Ramos (cell line): ENCODE results near the gene FMN1.

Source experiments
- in situ Hi-C: fragments of 300-500 bp; cut with MboI; formaldehyde crosslinking; loops from one replicate; pipeline ENCODE4 v1.14.3; 2022; ENCODE audit warnings: low sequenced_read_pairs; ENCODE audit not compliant: unreplicated experiment

FMN1 gene

DNA sequence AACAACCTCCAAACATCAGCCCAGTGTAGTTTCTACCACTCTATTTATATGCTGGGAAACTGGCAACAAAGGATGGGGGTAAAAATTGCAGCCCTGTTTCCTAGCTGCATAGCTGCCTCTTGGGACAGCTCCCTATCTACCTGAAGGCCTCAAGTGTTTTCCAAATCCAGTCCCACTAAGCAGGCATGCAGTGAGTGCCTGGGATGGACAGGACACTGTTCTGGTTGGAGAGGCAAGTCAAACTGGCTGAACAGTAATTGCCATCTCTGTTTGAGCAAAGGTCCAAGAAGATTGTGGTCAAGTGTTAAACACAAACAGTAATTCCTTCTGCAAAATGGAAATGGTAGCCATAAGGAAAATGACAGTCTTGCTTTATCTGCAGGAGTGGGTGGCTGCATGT is 125.4 kb downstream of the FMN1 start:
- in situ Hi-C loops, result no loop called here

DNA sequence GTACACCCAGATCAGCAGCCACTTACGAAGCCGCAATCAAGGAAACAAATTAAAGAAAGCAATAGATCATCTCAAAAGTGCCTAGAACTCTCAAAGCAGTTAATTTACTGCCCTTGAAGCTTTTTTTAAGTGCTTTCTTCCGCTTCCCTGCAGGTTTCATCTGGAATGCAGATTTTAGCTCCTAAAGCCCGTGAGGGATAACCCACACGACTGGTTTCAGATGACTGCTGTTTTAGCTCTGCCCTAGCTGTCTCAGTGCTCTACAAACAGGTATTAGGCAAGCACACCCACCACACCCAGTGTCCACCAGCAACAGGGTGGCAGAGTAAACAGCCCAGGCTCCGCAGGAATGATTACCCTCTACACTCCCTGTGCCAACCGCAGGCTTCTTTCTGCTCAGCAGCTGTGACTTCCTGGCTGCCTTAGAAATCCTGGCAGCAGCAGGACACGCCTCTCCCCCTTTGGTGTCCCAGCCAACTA is 126.0 kb downstream of the FMN1 start:
- in situ Hi-C loops, result no loop called here

DNA sequence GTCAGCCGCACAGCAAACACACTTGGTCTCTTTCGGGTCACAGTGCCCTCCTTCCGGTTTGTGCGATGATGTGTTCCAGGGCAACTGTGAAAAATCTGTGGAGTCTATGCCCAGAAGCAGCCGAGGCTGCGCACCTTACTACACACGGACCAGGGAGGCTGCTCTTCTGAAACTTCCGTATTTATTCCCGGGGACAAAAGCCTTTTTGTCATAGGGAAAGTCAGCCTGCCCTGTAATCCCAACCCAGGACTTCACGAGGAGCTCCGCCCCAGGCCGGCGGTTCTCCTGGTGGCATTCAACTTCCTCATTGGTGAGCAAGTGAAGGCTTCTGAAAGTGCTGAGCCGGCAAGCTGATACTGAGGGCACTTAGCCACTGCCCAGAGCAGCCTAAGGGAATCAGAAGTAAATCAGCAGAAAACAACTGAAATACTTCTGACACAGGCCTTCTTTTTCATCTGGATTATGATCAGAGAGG is 126.5 kb downstream of the FMN1 start:
- in situ Hi-C loops, result no loop called here

DNA sequence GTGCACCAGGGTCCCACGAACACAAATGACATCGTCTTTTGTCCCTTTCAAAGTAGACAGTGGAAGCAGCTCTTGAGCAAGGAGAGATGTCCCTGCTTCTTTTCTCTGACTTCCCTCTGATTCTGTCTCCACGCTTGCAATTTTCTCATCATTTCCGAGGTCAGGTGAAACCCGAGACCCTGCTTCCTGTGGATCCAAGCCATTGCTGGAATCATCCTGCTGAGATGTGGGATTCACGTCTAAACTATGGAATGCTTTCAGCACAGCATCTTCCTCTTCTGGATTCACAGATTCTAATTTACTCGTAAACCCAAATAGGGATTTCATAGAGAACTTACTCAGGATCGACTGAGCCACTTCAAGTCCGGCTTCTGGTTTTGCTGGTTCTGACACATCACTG is 127.1 kb downstream of the FMN1 start:
- in situ Hi-C loops, result no loop called here

DNA sequence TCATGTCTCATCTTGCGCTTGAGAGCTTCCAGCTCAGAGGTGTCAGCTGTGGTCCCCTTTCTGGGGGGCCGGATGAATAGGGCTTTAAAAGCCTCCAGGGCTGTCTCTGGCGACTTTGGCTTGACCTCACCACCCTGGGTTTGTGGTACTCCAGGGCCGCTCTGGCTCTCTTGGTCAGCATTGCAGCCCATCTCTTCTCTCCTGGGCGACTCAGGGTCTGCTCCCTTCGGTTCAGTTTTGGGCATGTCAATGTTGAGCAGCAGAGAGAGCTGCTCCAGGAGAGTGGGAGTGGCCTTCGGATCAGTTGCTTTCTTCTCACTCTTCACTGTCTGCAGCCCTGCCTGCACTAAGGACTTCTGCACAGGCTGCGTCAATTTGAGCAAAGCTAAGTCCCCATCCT is 127.9 kb downstream of the FMN1 start:
- in situ Hi-C loops, result no loop called here

DNA sequence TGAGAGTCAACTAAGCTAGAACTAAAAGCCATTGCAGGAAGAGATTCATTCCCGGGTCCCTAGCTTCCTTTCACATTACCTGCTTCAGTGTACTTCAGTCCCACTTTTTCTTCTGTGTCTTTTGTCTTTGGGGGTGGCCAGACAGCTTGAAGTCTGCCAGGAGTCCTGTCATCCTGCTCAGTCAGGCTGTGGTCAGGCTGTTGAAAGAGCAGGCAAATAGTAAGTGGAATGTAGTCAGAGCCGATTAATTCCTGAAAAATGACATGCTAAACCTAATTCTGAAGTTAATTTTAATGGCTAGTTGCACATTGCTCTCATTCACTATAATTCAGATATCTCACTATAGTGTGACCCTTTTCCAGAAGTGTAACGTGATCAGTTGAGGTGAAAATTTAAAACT is 129.6 kb downstream of the FMN1 start:
- in situ Hi-C loops, result no loop called here

DNA sequence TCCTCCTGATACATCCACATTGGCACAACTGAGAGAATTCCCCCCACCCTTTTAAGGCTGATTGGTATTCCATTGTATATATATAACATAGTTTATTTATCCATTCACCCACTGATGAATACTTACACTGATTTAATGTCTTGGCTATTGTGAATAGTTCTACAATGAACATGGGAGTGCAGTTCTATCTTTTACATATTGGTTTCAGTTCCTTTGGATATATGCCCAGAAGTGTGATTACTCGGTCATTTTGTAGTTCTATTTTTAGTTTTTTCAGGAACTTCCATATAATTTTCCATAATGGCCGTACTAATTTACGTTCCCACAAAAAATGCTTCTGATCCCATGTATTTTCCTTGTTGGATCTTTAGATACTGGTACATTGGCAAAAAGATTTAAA is 135.3 kb downstream of the FMN1 start:
- in situ Hi-C loops, result no loop called here

DNA sequence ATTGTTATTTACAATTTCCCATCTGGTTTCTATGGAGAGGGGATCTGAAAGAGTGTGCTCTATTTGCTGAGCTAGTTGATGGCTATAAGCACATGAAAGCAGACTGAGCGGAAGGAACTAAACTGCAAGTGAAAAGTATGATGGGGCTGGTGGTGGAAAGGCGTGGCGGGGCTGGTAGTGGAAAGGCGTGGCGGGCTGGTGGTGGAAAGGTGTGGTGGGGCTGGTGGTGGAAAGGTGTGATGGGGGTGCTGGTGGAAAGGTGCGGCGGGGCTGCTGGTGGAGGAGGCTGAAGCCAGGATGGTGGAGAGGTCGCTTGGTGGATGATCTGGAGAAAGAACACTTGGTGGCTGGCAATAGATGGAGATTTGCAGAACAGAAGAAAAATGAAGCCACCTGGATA is 136.7 kb downstream of the FMN1 start:
- in situ Hi-C loops, result no loop called here

DNA sequence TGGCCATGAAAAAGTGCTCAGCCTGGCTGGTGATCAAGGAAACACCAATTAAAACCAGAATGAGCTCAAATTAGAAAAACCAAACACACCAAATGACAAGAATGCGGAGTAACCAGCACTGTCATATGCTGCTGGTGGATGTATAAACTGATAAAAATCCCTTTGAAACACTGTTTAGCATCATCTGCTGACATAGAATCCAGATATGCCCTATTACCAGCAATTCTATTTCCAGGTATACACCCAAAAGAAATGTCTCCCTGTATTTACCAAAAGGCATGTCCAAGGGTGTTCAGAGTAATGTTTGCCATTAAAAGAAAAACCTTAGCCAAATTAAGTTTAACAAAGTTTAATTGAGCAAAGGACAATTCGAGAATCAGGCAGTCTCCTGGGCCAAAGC is 138.6 kb downstream of the FMN1 start:
- in situ Hi-C loops, result no loop called here

DNA sequence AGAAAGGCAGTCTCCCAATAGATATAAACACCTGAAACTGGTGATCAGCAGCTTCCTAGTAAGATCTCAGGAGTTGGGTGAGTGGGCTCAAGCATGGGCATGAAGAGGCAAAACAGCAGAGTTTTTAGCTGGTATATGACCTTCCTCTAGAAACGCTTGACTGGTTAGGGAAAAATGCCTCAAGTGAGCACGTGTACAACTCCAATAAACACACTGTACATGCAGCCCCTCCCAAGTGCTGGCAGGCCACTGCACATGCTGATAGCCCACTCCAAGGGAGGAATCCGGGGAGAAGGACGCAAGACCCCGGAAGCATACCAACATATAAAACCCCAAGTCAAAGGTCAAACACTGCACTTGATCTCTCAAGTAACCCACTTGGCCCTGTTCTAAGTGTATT is 143.0 kb downstream of the FMN1 start:
- in situ Hi-C loops, result no loop called here

DNA sequence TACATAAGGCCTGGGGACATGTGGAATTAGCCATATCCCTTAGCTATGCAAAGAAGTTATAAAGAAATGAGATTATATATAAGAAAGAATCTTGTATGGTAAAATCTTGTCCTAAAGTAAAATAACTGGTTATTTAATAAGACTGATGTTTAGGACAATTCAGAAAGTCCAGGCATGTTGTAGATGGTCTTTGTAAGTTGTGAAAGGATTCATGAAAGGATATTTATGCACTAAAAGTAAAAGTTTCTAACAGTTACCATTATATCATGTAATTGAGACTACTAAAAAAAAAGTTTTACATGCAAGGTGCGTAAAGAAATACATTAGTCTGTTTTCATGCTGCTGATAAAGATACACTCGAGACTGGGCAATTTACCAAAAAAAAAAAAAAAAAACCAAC is 146.3 kb downstream of the FMN1 start:
- in situ Hi-C loops, result no loop called here

DNA sequence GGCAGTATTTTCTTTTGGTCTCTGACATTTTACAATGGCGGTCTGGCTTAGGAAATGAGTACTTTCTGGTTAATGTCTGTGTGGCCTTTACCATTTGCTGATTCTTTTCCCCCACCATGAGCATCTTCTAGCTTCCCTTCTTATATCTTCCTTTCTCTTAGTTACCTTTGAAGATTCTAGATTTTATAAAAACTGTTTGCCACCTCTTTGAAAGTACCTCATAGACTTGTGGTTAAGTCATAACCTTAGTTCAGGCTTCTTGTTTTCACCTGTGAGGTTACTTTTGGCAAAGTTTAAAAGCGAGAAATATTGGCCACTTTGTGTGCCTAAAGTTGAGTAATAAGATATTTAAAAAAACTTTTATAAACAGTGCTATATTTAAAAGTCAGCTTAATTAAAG is 147.4 kb downstream of the FMN1 start:
- in situ Hi-C loops, result no loop called here

DNA sequence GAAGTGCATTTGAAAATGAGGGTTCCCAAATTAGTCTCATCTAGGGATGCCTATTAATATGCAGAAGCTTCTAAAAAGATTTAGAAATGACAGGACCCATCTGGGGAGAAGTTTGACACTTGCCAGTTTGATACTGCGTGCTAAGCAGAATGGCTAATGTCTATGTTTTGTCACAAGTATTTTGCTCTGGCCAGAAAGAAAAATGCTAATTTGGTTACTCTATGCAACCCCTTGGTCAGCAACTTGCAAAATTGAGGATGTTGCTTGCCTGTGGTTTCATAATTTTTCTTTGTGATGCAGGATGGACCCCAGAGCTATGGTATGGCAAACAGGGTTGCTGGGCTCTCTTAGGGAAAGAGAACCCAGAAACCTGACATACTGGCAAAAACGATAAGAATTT is 148.2 kb downstream of the FMN1 start:
- in situ Hi-C loops, result no loop called here

DNA sequence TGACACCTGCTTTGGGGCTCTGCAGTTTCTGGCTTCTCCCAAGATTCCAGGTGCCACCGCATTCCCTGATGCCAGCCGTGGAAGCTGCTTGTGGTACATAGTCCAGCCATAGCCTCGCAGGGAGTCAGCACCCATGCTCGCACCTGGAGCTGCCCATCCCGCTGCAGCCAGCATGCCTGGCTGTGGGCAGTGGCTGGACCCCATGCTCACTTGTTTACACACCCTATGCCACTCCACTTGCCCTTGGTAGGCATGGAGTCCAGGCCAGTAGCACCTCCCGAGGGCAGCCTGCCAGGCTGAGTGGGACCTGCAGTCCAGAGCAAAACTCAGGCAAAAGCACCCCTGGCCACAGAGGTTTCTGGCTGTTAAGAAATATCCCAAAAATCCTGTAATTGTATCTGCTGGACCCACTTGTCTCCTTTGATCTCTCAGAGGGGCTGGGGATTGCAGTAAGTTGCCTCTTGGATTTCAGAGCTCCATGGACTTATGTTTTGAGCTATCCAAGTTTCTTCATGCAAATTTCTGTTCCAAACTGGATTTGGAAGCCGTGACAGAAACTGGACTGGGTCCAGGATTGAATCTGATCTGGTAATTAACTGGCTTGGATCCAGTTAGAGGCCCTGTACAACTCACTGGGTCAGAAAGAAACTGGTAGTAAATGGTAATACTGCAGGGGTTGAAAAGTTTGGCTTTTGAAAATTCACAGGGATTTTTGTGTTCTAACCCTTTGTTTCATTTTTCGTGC is 149.3 kb downstream of the FMN1 start:
- in situ Hi-C loops, result no loop called here

DNA sequence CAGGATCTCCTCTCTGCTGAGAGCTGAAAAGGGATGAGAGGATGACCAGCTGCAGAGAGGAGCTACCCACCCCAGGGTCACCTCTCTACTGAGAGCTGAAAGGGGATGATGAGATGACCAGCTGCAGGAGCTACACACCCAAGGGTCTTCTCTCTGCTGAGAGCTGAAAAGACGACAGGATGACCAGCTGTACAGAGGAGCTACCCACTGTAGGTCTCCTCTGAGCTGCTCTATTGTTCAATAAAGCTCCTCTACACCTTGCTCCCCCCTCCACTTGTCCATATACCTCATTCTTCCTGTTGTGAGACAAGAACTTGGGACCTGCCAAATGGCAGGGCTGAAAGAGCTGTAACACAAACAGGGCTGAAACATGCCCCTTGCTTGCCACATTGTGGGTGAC is 149.9 kb downstream of the FMN1 start:
- in situ Hi-C loops, result no loop called here

DNA sequence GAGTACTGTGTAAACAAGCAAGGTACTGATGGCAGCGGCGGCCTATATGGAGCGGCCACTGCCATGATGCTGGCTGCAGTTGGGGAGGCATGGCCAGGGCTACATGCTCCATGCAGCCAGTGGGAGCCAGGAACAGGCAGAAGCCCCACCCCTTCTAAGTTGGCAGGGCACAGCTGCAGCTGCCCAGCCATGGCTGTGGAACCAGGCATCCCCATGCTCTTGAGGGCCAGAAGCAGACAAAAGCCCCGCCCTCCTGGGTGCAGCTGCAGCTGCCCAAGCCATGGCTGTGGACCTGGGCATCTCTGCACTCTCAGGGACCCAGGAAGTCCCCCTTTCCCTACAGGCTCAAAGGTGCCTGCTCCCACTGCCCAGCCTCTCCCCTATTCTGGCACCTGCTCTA is 150.9 kb downstream of the FMN1 start:
- in situ Hi-C loops, result no loop called here

DNA sequence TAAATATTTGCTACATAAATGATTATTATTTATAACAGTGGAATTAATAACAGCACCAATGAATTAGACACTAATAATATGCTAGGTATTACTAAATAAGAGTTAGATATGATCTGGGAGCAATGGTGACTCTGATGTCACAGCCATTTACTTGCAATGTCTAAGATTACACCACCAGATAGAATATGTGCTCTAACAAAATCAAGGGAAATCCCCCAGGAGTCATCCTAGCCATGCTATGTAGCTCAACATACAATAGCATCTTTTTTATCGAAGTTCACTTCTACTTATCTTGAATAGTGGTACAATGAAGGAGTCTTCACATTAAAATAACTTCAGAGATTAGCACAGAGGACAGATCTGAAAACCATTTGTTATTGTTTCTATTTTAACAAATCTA is 154.0 kb downstream of the FMN1 start:
- in situ Hi-C loops, result no loop called here

DNA sequence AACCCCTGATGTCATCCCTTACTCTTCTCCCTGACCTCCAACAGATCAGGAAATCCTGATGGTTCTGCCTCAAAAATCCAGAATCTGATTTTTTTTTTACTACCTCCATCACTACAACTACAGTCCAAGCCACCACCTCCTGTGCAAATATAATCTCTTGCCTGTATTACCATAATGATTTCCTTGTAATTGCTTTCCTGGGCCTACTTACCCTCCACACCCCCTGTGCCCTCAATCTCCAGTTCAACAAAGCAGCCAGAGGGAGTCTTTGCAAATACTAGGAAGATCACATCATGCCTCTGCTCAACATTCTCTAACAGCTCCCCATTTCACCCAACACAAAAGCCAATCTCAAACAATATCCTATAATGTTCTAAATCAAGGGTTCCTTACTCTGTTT is 159.9 kb downstream of the FMN1 start:
- in situ Hi-C loops, result no loop called here

DNA sequence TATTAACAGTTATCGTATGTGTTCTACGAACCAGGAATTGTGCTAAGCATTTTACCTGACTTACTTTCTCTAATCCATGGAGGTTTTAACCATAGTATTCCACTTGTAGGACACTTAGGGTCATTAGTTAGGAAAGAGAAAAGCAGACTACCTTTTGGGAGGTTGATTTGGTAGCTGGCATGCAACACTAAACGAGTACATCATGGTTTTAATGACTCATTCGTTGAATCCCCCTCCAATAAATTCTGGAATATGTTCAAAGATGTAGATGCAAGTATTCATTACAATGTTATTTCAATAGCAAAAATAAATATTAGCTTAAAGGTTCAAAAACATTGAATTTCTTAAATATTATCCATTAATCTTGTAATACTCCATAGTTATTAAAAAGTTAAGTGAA is 162.5 kb downstream of the FMN1 start:
- in situ Hi-C loops, result no loop called here

DNA sequence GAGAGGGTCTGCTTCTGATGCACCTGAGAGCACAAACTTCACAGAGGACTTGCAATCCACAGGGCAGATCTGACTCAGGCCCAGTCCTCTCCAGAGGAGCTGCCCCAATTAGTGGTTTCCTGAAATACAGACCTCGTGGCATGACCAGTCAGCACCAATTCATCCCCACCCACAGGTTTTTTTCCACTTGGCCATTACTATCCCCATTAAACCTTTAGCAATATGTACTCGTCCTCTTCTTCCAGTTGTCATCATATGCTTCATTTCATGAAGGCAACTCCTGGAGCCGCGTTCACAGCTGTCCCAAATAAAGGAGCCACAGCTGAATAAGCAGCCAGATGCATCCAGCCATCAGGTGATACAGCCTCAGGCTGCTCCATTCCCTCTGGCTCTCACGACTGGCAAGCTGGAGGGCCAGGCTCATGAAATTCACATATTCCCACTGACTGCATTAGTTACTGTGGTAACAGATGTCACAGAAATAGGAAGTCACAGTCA is 163.1 kb downstream of the FMN1 start:
- in situ Hi-C loops, result no loop called here

DNA sequence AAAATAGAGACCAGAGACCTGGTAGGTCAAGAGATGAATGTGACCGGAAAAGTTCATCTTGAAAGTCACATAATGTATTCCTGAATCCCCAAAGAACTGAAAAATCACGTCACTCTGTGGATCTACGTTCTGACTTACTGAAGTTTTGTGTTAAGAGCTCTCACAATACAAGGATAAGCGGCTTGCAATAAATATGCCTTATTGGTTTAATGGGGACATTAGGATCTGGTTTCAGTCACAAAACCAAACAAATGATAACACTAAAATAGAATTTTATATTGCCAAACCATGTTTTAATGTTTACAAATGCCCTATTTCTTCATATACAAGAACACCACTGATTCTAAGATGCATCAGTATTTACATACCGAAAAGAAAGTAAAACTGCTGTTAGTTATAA is 164.2 kb downstream of the FMN1 start:
- in situ Hi-C loops, result no loop called here

DNA sequence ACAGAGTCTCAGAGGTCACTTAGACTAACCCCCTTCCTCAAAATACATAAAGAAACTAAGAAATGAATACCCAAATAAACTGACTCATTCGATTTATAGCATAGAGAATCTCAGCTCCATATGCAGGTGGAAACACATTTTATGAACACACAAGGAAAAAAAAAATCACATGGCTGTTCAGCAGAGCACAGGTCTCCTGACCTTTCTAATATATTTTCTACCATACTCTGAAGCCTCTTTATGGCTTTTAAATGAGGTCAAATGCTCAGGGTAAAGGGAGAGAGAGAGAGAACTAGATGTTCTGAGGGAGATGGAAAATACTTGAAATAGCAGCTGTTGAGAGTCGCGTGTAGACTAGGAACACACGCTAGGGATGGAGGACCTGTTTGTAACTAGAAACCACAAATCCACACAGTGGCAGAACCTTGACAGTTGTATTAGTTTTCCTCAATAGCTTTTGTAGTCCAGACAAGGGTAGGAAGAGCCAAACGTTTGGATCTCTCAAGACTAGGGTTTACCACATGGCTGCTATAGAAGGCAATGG is 165.3 kb downstream of the FMN1 start:
- in situ Hi-C loops, result no loop called here
